NCI-H2107 treated with DMSO at 0.1 percent for 48 hours (cell line): Measurements from ENCODE around the gene PHF19.

Experiments
- DNase-seq: peaks from one replicate; lab custom pipeline; 2025; ENCODE audit not compliant: unreplicated experiment; lab: John Stamatoyannopoulos, UW

Gene PHF19

GRCh38 chr9:120855827-120856670, 20.9 kb downstream of the PHF19 start:
- DNase-seq, result no peak

DNA sequence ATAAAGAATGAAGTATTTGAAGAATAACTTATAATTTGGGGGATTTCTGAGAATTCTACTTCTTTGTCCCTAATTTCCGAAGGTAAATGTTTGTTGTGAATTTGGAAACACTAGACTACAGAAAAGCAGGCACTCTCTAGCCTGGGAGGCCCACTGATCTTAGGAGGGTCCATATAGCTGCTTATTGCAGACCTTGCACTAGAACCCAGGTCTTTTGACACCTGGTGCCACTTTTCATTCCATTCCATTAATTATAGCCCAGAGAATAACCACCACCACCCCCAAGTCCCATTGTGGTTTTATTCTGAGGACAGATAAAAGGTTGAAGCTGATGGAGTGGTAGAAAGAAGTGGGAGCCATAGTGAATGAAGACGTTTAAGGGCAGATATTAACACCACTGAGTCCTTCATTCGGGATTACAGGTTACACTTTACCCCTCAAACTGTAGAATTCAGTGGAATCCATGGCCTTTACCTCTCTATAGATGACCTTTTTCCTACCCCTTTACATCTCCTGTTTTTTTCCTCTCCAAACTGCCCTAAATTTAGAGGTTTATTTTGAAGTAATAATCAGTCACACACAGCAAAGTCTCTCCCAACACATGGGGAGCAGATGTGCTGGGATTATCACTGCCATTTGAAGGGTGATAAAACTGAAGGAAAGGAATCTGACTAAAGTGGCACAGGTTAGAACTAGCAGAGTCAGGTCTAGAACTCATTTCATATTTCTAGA, 22.2 kb downstream of the PHF19 start:
- DNase-seq, result no peak

- DNase-seq, result no peak
Observed at GRCh38 chr9:120853198-120853597, 23.8 kb downstream of the PHF19 start.

- DNase-seq, result no peak
Observed at GRCh38 chr9:120852240-120853010, 24.6 kb downstream of the PHF19 start.

- DNase-seq, result no peak
Observed at GRCh38 chr9:120851449-120851848, 25.5 kb downstream of the PHF19 start.

DNA sequence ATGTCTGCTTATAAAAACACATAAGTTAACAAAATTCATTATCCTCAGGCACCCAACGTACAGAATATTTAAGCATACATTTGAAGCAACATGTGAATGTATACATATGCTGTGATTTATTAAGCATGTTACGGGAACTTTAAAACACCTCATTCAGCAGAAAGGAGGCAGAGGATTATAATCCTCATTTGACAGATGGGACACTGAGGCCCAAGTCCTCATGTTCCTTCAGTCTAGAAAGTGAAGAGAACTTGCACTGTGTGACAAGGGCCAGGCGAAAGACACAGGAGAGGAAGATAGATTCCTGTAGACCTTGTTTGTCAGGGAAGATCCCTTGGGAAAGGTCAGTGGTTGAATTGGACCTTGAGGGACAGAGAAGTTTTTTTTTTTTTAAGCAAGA, 26.7 kb downstream of the PHF19 start:
- no peak for DNase-seq

GRCh38 chr9:120846906-120847305, 30.1 kb downstream of the PHF19 start:
- DNase-seq, result no peak

- DNase-seq, result no peak
Observed at GRCh38 chr9:120846251-120846889, 30.6 kb downstream of the PHF19 start.

DNA sequence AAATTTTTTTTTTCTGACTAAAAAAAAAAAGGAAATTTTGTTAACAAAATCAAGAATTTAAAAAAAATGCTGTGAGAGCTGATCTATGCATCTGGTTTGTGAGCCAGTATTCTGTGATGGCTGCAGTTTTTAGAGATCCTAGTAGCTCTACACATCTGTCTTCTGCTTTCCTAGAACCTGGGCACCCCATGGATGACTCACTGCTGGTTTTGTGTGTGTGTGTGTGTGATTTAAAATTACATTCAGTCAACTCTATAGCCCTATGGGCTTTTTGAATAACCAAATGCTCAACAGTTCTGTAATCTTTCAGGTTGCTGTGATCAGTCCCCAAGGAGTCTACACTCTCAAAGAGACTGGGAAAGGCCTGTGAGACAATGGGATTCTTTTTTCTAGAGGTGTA, 31.7 kb downstream of the PHF19 start:
- DNase-seq, result no peak

- DNase-seq, result peak; percentile 97
Observed at GRCh38 chr9:120842685-120843485, 34.1 kb downstream of the PHF19 start, which contains the start of gene PSMD5. Gene PSMD5 (minus strand): TSS chr9:120842922. CDS start chr9:120842909, 13 bp downstream.

- DNase-seq, result no peak
Observed at GRCh38 chr9:120841930-120842684, 34.9 kb downstream of the PHF19 start.

DNA sequence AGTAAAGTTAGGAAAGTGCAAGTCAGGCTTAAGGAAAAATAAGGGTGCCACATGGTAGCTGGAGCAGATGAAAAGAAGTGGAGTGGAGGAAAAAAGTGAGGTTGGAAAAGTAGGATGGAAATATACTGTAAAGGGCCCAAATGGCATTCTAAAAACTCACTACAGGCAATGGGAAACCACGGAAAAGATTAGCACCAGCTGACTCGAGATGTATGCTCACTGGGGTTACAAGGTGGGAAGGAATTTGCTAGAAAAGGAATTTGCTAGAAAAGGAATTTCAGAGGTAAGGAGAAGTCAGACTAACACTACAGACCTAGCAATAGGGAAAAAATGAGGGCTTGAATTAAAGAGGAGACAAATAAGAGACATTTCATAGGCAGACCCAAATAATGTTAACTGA, 37.8 kb downstream of the PHF19 start:
- DNase-seq, result no peak

- no peak for DNase-seq
Observed at GRCh38 chr9:120837921-120838320, 39.1 kb downstream of the PHF19 start.

DNA sequence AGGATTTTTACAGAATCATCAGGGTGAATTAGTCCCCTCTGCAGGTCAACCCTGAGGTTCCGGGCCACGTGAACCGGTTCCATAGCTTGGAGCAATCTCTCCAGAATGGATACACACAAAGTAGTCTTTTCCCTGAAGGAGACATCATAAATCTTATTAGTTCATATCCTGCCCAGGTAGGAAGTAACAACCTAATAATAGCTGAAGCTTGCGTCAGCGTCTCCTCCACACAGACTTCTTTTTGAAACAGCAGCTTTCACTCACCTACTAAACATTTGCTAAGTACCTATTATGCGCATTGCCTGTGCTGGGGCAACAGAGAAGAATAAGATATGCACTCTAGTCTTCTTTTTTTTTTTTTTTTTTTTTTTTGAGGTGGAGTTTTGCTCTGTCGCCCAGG, 43.7 kb downstream of the PHF19 start:
- no peak for DNase-seq

- no peak for DNase-seq
Observed at GRCh38 chr9:120832807-120833206, 44.2 kb downstream of the PHF19 start.

DNA sequence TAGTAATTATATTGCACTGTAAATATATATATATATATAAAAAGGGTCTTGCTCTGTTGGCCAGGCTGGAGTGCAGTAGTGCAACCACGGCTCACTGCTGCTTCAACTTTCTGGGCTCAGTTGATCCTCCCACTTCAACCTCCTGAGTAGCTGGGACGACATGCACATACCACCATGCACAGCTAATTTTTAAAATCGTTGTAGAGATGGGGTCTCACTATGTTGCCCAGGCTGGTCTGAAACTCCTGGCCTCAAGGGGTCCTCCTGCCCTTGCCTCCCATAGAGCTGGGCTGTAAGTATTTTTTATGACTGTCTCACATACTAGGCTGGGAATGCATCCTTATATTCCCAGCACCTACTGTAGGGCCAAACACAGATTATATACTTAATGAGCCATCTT, 46.1 kb downstream of the PHF19 start:
- DNase-seq, result no peak

- no peak for DNase-seq
Observed at GRCh38 chr9:120830151-120830550, 46.8 kb downstream of the PHF19 start.

GRCh38 chr9:120829650-120830049, 47.3 kb downstream of the PHF19 start:
- no peak for DNase-seq

DNA sequence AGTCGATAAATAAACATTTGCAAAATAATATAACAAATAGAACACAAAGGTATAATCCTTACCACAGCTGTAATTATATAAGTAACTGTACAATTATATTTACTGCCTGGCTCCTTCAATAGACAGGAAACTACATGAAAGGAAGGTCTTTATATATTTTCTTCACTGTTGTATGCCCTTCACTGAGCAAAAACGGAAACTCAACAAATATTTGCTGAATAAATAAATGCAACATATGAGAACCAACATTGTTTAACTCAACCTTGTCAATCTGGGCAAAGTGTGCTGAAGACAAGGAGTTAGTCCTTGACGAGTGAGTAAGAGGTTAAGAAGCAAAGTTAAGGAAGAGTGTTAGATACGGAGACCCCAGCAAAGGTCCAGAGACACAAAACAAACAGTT, 56.9 kb downstream of the PHF19 start:
- DNase-seq, result no peak

DNA sequence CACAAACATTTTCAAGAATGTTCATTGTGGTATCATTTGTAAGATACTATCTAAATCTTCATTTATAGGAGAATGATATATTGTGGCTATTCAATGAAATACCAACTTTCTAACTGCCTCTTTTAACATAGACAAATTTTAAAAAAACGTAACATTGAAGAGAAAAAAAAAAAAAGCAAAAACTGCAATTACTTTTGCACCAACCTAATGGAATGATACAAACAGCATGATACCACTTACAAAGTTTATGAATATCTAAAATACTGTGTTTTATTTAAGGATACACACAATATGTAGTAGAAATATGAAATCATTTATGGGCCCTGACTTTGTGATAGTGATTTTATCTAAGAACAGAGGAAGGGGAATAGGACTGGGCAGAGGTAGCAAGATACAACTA, 58.4 kb downstream of the PHF19 start:
- no peak for DNase-seq
